ENCODE results near the gene GRIA1.
"Not testable (repeated sequence)": the region's sequence is repeated elsewhere in the genome, so short reads cannot be mapped to it uniquely, and the experiment has no call there.

The GRIA1 gene

GRCh38 chr5:153860195-153860886 is 369.9 kb downstream of the GRIA1 start:
- Histone ChIP-seq H3K4me1 (ENCODE audit: control insufficient read depth, insufficient read depth, low read length, poor library complexity, severe bottlenecking) (no peaks in the 10 kb centered on the region), H3K36me3 (ENCODE audit: control insufficient read depth, insufficient read depth, low read length) (no peaks in the 10 kb centered on the region), H3K27me3 (replicated peaks; ENCODE audit: control insufficient read depth, insufficient read depth, low read length, poor library complexity, severe bottlenecking) (no peaks in the 10 kb centered on the region), H3K9me3 (ENCODE audit: control insufficient read depth, low read length) (no peaks in the 10 kb centered on the region), H3K4me3 (ENCODE audit: insufficient read depth, low read depth, low read length, poor library complexity, severe bottlenecking) (no peak overlapping the region), H3K27ac (ENCODE audit: insufficient read depth, low read length, poor library complexity, severe bottlenecking) (no peak overlapping the region)
- DNase-seq = no peak

DNA sequence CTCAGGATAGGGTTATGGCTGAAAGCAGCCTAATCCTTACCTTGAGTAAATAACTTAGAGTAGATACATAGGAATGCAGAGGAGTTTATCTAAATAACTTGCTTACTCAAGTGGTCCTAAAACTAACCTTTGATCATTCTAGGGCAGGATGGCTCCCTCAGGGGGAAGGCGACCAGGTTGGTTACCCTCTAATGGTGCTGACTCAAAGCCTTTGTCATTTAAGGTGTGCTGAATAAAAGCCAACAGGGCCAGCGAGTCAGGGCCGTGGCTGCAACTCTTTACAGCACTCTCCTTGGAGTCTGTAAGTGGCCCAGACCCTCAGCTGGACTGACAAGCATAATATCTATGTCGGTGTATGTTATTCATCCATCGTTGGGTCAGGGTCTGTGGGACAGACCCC is 372.4 kb downstream of the GRIA1 start:
- not testable (repeated sequence) for H3K4me3 ChIP-seq (ENCODE audit: insufficient read depth, low read depth, low read length, poor library complexity, severe bottlenecking); H3K36me3 ChIP-seq (ENCODE audit: control insufficient read depth, insufficient read depth, low read length); H3K9me3 ChIP-seq (ENCODE audit: control insufficient read depth, low read length); H3K4me1 ChIP-seq (ENCODE audit: control insufficient read depth, insufficient read depth, low read length, poor library complexity, severe bottlenecking); H3K27me3 ChIP-seq (replicated peaks; ENCODE audit: control insufficient read depth, insufficient read depth, low read length, poor library complexity, severe bottlenecking); DNase-seq; H3K27ac ChIP-seq (ENCODE audit: insufficient read depth, low read length, poor library complexity, severe bottlenecking)
